Endothelial cell of umbilical vein (primary cell): ENCODE results near the gene OBP2B. TPM values are rescaled to one million over a fixed set of nuclear protein-coding genes. Genes with fewer than 3 reads are reported as not detected.

Experiments
- BruUV-seq: library from RNA; stranded (reverse); fragments of 400-500 nt; replicated peaks from 2 replicates; lab custom pipeline; 2021; lab: Mats Ljungman, UMichigan
- CTCF ChIA-PET: fragments of 300-600, 350-600 bp; sonication (Branson Sonifier 250); formaldehyde crosslinking; loops from one replicate; lab custom pipeline; 2021; ENCODE audit warnings: antibody characterized with exemption, inconsistent platforms; lab: Charles Lee
- POLR2A ChIA-PET: fragments of 300-600, 350-600 bp; sonication (Branson Sonifier 250); formaldehyde crosslinking; loops from one replicate; lab custom pipeline; 2021; ENCODE audit warnings: antibody characterized with exemption, inconsistent platforms; lab: Charles Lee
- DNase-seq: peaks from one replicate; pipeline ENCODE4 v3.0.0-alpha.2; 2011; ENCODE audit warnings: low read depth, low spot score
- FAIRE-seq: peaks from 2 replicates; lab custom pipeline; 2011; peaks lifted over from hg19 to GRCh38; lab: Jason Lieb, UNC
- H2AFZ ChIP-seq: 2 replicates; pipeline ENCODE4 v1.6.0; 2012; ENCODE audit warnings: low read depth, low read length, control low read depth, inconsistent platforms
- H3K27ac ChIP-seq: 2 replicates; pipeline ENCODE4 v1.5.1; 2011; ENCODE audit warnings: low read depth, mild to moderate bottlenecking, control low read depth, low read length, moderate library complexity; ENCODE audit not compliant: insufficient read depth
- H3K27me3 ChIP-seq, 2 experiments: 2 replicates each; pipeline versions ENCODE4 v1.6.0 to v1.6.1; 2011; ENCODE audit warnings: low read length in 2 of 2, mixed read lengths in 1 of 2; ENCODE audit not compliant: control insufficient read depth in 2 of 2, insufficient read depth in 2 of 2
- H3K36me3 ChIP-seq, 2 experiments: 2 replicates in 1 of 2; 3 replicates in 1 of 2; pipeline ENCODE4 v1.5.1; 2011; ENCODE audit warnings: low read length in 2 of 2, mild to moderate bottlenecking in 1 of 2, moderate library complexity in 1 of 2; ENCODE audit not compliant: control insufficient read depth in 2 of 2, insufficient read depth in 2 of 2; ENCODE audit errors: extremely low read depth in 1 of 2
- H3K4me1 ChIP-seq: 3 replicates; pipeline ENCODE4 v1.5.1; 2011; ENCODE audit warnings: mild to moderate bottlenecking, low read length; ENCODE audit not compliant: control insufficient read depth, insufficient read depth; ENCODE audit errors: extremely low read depth
- H3K4me2 ChIP-seq: 2 replicates; pipeline ENCODE4 v1.6.1; 2011; ENCODE audit warnings: low read length, control low read depth, mixed read lengths; ENCODE audit not compliant: insufficient read depth
- H3K4me3 ChIP-seq, 3 experiments: fragments of 200-600 bp in 1 of 3; sonication (generic), shearing (Covaris generic) in 1 of 3; replicated peaks in 1 of 3; 2 replicates each; pipeline ENCODE4 v1.5.1; 2011 to 2016; ENCODE audit warnings: control low read depth in 3 of 3, low read length in 3 of 3, mild to moderate bottlenecking in 2 of 3, inconsistent platforms in 1 of 3, low read depth in 1 of 3, moderate library complexity in 1 of 3; ENCODE audit not compliant: insufficient read depth in 1 of 3
- H3K79me2 ChIP-seq: 2 replicates; pipeline ENCODE4 v1.6.0; 2012; ENCODE audit warnings: low read length, inconsistent platforms; ENCODE audit not compliant: control insufficient read depth, insufficient read depth
- H3K9ac ChIP-seq: replicated peaks from 2 replicates; pipeline ENCODE3; 2011; ENCODE audit warnings: low read length, control low read depth; ENCODE audit not compliant: insufficient read depth; ENCODE audit errors: extremely low read depth
- H3K9me1 ChIP-seq: replicated peaks from 3 replicates; pipeline ENCODE4 v1.6.0; 2011; ENCODE audit warnings: mild to moderate bottlenecking, low read length; ENCODE audit not compliant: control insufficient read depth, insufficient read depth; ENCODE audit errors: extremely low read depth
- H3K9me3 ChIP-seq: replicated peaks from 2 replicates; pipeline ENCODE4 v1.5.1; 2012; ENCODE audit warnings: low read length, inconsistent platforms; ENCODE audit not compliant: control insufficient read depth, insufficient read depth
- H4K20me1 ChIP-seq: replicated peaks from 2 replicates; pipeline ENCODE3; 2011; ENCODE audit warnings: mild to moderate bottlenecking, low read length; ENCODE audit not compliant: control insufficient read depth, insufficient read depth; ENCODE audit errors: extremely low read depth
- EZH2 ChIP-seq: IDR thresholded peaks from 2 replicates; pipeline ENCODE4 v1.6.1; 2012; ENCODE audit warnings: borderline replicate concordance, low read depth, mild to moderate bottlenecking, moderate library complexity, low read length, inconsistent platforms; ENCODE audit not compliant: severe bottlenecking
- FOS ChIP-seq: IDR thresholded peaks from 2 replicates; pipeline ENCODE4 v1.6.1; 2011; ENCODE audit warnings: mild to moderate bottlenecking, low read length, moderate library complexity, borderline replicate concordance; ENCODE audit not compliant: insufficient read depth
- MAX ChIP-seq: IDR thresholded peaks from 2 replicates; pipeline ENCODE4 v1.6.1; 2011; ENCODE audit not compliant: insufficient read depth, insufficient read length
- POLR2A ChIP-seq: IDR thresholded peaks from 2 replicates; pipeline ENCODE4 v1.6.1; 2012; ENCODE audit warnings: low read depth, mild to moderate bottlenecking, control low read depth, low read length
- POLR2AphosphoS5 ChIP-seq: IDR thresholded peaks from 2 replicates; pipeline ENCODE4 v1.6.1; 2012; ENCODE audit warnings: low read depth, mild to moderate bottlenecking, control low read depth, low read length, moderate library complexity; ENCODE audit not compliant: insufficient read depth
- dilution Hi-C: fragments of 300-500 bp; cut with MboI; formaldehyde crosslinking; loops from one replicate; pipeline ENCODE4 v1.15.0; 2019; ENCODE audit warnings: low sequenced_read_pairs; ENCODE audit not compliant: extremely low pct_ligation_motif_present
- intact Hi-C: fragments of 100-400 bp; cut with micrococcal nuclease; formaldehyde crosslinking; loops from one replicate; pipeline ENCODE4 v1.10.0; 2022
- polyA plus RNA-seq, 4 experiments: library from polyadenylated mRNA; depleted of rRNA in 3 of 4; stranded (reverse) in 3 of 4; unstranded in 1 of 4; fragments of >200 nt; gene quantifications; 2 replicates each; pipeline versions ENCODE4 v1.2.1 to v1.2.3, GENCODE V29; 2011 to 2012; ENCODE audit warnings: missing spikeins in 1 of 4
- total RNA-seq: library from RNA; stranded (reverse); gene quantifications from 2 replicates; pipeline ENCODE4 v1.2.3, GENCODE V29; 2021

OBP2B gene
- total and polyA plus RNA-seq, 2 donors (not counting 3 experiments of a cell fraction or from before 2014, with no cell fraction given): not detected

DNA sequence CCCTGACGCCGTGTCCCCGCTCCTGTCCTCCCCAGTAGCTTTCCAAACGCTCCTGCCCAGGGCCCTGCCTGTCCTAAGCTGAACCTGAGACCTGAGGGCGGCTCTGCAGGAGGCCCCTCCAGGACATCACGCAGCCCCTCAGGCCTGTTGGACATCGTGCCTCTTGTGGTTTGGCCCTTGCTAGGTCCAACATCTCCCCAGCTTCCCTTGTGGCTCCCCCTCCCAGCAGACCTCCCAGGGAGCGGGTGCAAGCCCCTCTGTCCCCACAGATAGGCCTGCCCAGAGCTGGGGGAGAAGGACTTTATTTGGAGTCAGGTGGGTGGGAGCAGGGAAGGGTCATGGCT, 4.1 kb downstream of the OBP2B start:
- no peaks in the 10 kb centered on the region for H4K20me1 ChIP-seq
- H3K9me3 ChIP-seq: no peaks in the 10 kb centered on the region
- peaks cover 0 to 4% of the 10 kb centered on the region in 2 experiments for H3K27me3 ChIP-seq
- no peak for DNase-seq
- POLR2A ChIA-PET: no interaction called here
- H3K4me2 ChIP-seq: no peak overlapping the region
- TF ChIP-seq MAX: no peak
- no TSS peak for BruUV-seq
- no peaks in the 10 kb centered on the region for H3K79me2 ChIP-seq
- no peak overlapping the region for H3K9ac ChIP-seq
- H2AFZ ChIP-seq: no peak overlapping the region
- no peaks in the 10 kb centered on the region for H3K9me1 ChIP-seq
- H3K27ac ChIP-seq: no peak overlapping the region
- intact Hi-C loops: no loop called here
- no peaks in the 10 kb centered on the region for H3K4me1 ChIP-seq
- H3K36me3 ChIP-seq: no peaks in the 10 kb centered on the region
- dilution Hi-C loops: no loop called here
- CTCF ChIA-PET: no interaction called here
- no peak overlapping the region for H3K4me3 ChIP-seq
- no peak for FAIRE-seq

DNA sequence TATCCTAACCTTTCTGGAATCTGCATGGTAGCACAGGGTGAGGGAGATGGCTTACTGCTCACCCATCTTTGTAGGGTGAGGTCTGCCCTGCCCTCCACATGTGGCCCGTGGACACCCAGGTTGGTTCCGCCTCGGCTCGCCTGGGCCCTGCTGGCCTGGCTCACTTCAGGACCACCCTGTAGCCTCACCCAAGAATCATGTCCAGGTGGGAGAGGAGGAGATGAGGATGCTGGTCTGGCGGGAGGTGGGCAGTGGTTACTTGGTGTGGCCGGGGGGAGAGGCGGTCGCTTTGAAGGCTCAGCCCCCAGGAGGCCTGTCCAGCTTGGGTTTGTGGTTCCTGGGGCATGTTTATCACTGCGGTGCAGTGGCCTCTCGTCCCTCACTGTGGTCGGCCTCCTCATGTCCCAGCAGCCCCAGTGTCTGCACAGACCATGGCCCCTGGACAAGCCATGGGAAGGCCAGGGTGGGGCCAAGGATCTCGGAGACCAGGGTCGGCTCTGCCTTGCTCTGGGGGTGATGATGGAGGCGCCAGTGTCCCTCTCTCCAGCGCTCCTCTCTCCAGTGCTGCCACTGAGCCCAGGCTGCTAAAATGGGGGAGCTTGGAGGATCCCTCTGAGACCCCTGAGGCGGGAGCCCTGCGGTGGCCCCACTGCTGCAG, 4.6 kb downstream of the OBP2B start:
- no peaks in the 10 kb centered on the region for H4K20me1 ChIP-seq
- H3K27ac ChIP-seq: no peak overlapping the region
- H3K4me3 ChIP-seq: no peak overlapping the region
- FAIRE-seq (no peak), DNase-seq (no peak)
- no peaks in the 10 kb centered on the region for H3K36me3 ChIP-seq
- intact Hi-C loops (no loop called here), dilution Hi-C loops (no loop called here)
- no peak overlapping the region for H3K9ac ChIP-seq
- no peaks in the 10 kb centered on the region for H3K9me1 ChIP-seq
- no peak overlapping the region for H3K4me2 ChIP-seq
- no peaks in the 10 kb centered on the region for H3K79me2 ChIP-seq
- H2AFZ ChIP-seq: no peak overlapping the region
- POLR2A ChIA-PET: no interaction called here
- no TSS peak for BruUV-seq
- CTCF ChIA-PET: no interaction called here
- no peaks in the 10 kb centered on the region for H3K9me3 ChIP-seq
- TF ChIP-seq POLR2A (no peak), EZH2 (no peak), FOS (no peak), POLR2AphosphoS5 (no peak)
- peaks cover 0 to 4% of the 10 kb centered on the region in 2 experiments for H3K27me3 ChIP-seq
- H3K4me1 ChIP-seq: no peaks in the 10 kb centered on the region
